SJCRH30 (cell line): ENCODE results near the gene TBXA2R. TPM values are rescaled to one million over a fixed set of nuclear protein-coding genes. Genes with fewer than 3 reads are reported as not detected.
"Not testable (repeated sequence)": the region's sequence is repeated elsewhere in the genome, so short reads cannot be mapped to it uniquely, and the experiment has no call there.

Experiments
- DNase-seq, 2 experiments: peaks; one replicate each; pipeline ENCODE4 v3.0.0-alpha.2; 2015 to 2020
- H3K27ac ChIP-seq: fragments of 250-450 bp; sonication (Bioruptor Pico); 2 replicates; pipeline ENCODE4 v1.5.1; 2020; ENCODE audit warnings: mild to moderate bottlenecking, moderate library complexity
- H3K27me3 ChIP-seq: fragments of 250-450 bp; sonication (Bioruptor Pico); 2 replicates; pipeline ENCODE4 v1.5.1; 2020; ENCODE audit warnings: mild to moderate bottlenecking, moderate library complexity
- H3K36me3 ChIP-seq: fragments of 250-450 bp; sonication (Bioruptor Pico); 2 replicates; pipeline ENCODE4 v1.5.1; 2020; ENCODE audit warnings: mild to moderate bottlenecking, moderate library complexity
- H3K4me1 ChIP-seq: fragments of 250-450 bp; sonication (Bioruptor Pico); 2 replicates; pipeline ENCODE4 v1.5.1; 2020; ENCODE audit warnings: mild to moderate bottlenecking, moderate library complexity
- H3K4me3 ChIP-seq: fragments of 250-450 bp; sonication (Bioruptor Pico); 2 replicates; pipeline ENCODE4 v1.5.1; 2020; ENCODE audit warnings: mild to moderate bottlenecking, moderate library complexity
- H3K9me3 ChIP-seq: fragments of 250-450 bp; sonication (Bioruptor Pico); replicated peaks from 2 replicates; pipeline ENCODE4 v1.5.1; 2020; ENCODE audit warnings: mild to moderate bottlenecking, moderate library complexity
- total RNA-seq: library from RNA; depleted of rRNA; stranded (reverse); fragments of >200 nt; shearing (Covaris generic); gene quantifications from 2 replicates; pipeline ENCODE4 v1.2.3, GENCODE V29; 2014

Gene TBXA2R
- total RNA-seq, 1 experiment from 2014 or later = 0.06 TPM

- no peak overlapping the region for H3K4me3 ChIP-seq
- H3K27me3 ChIP-seq = no peaks in the 10 kb centered on the region
- no peak overlapping the region for H3K27ac ChIP-seq
- no peak for DNase-seq
- H3K36me3 ChIP-seq = peaks cover 23% of the 10 kb centered on the region
- H3K4me1 ChIP-seq = peaks cover 8% of the 10 kb centered on the region; the same call in 1 of the 2 replicates
- no peaks in the 10 kb centered on the region for H3K9me3 ChIP-seq
Observed at GRCh38 chr19:3575949-3576673, 30.6 kb downstream of the TBXA2R start.

- Histone ChIP-seq H3K27me3 (no peaks in the 10 kb centered on the region), H3K4me3 (no peak overlapping the region), H3K36me3 (peaks cover 23% of the 10 kb centered on the region), H3K27ac (no peak overlapping the region), H3K4me1 (peaks cover 15% of the 10 kb centered on the region), H3K9me3 (no peaks in the 10 kb centered on the region)
- no peak for DNase-seq
Observed at GRCh38 chr19:3575260-3575741, 31.4 kb downstream of the TBXA2R start.

- Histone ChIP-seq H3K27me3 (no peaks in the 10 kb centered on the region), H3K27ac (peak overlapping the region; percentile 78; the same call in 1 of the 2 replicates), H3K9me3 (no peaks in the 10 kb centered on the region), H3K36me3 (peaks cover 23% of the 10 kb centered on the region), H3K4me1 (peaks cover 17% of the 10 kb centered on the region), H3K4me3 (peak overlapping the region; percentile 100)
- DNase-seq = peak; percentile 94 to 97
Observed at GRCh38 chr19:3573858-3574637, 32.6 kb downstream of the TBXA2R start.

GRCh38 chr19:3573162-3573857 is 33.4 kb downstream of the TBXA2R start:
- H3K4me3 ChIP-seq = peak overlapping the region; percentile 100
- H3K27me3 ChIP-seq = no peaks in the 10 kb centered on the region
- H3K4me1 ChIP-seq = peaks cover 23% of the 10 kb centered on the region
- peaks cover 23% of the 10 kb centered on the region for H3K36me3 ChIP-seq
- peak; percentile 25 to 26 for DNase-seq
- no peaks in the 10 kb centered on the region for H3K9me3 ChIP-seq
- H3K27ac ChIP-seq = peak overlapping the region; percentile 78

- H3K27ac ChIP-seq = peak within 1 kb of the TSS; percentile 78
- H3K36me3 ChIP-seq = peaks cover 19% of the 10 kb centered on the region
- no peaks in the 10 kb centered on the region for H3K27me3 ChIP-seq
- H3K4me1 ChIP-seq = peaks cover 23% of the 10 kb centered on the region
- H3K9me3 ChIP-seq = no peaks in the 10 kb centered on the region
- DNase-seq = no peak
- peak within 1 kb of the TSS; percentile 100 for H3K4me3 ChIP-seq
Observed at GRCh38 chr19:3572855-3573161, 33.9 kb downstream of the TBXA2R start, which contains the start of gene HMG20B. TSS of gene HMG20B (plus strand) at chr19:3572944. CDS start at chr19:3573310, 366 bp downstream.

GRCh38 chr19:3572132-3572854 is 34.4 kb downstream of the TBXA2R start:
- peaks cover 19% of the 10 kb centered on the region for H3K36me3 ChIP-seq
- peaks cover 23% of the 10 kb centered on the region for H3K4me1 ChIP-seq
- H3K4me3 ChIP-seq = peak overlapping the region; percentile 49
- no peaks in the 10 kb centered on the region for H3K9me3 ChIP-seq
- no peaks in the 10 kb centered on the region for H3K27me3 ChIP-seq
- H3K27ac ChIP-seq = peak overlapping the region; percentile 32
- DNase-seq = peak; percentile 99

- Histone ChIP-seq H3K27me3 (no peaks in the 10 kb centered on the region), H3K4me3 (no peak overlapping the region), H3K36me3 (peaks cover 13% of the 10 kb centered on the region), H3K9me3 (no peaks in the 10 kb centered on the region), H3K4me1 (peaks cover 23% of the 10 kb centered on the region), H3K27ac (peak overlapping the region; percentile 32; the same call in 1 of the 2 replicates)
- DNase-seq = peak in 1 of 2 experiments; percentile 44
Observed at GRCh38 chr19:3570606-3571011, 36.1 kb downstream of the TBXA2R start.

DNA sequence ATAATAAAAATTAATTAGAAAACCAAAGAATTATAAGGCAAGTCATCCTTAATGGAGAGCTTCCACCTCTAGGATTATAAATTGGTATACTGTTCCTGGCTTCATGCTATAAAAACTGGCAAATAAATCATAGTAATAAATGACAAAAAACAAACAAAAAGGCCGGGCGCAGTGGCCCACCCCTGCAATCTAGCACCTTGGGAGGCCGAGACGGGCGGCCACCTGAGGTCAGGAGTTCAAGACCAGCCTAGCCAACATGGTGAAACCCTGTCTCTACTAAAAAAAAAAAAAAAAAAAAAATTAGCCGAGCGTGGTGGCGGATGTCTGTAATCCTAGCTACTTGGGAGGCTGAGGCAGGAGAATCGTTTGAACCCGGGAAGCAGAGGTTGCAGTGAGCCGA is 36.6 kb downstream of the TBXA2R start:
- not testable (repeated sequence) for H3K36me3 ChIP-seq, H3K4me3 ChIP-seq, DNase-seq, H3K27ac ChIP-seq, H3K9me3 ChIP-seq, H3K27me3 ChIP-seq
- H3K4me1 ChIP-seq = peaks cover 23% of the 10 kb centered on the region

DNA sequence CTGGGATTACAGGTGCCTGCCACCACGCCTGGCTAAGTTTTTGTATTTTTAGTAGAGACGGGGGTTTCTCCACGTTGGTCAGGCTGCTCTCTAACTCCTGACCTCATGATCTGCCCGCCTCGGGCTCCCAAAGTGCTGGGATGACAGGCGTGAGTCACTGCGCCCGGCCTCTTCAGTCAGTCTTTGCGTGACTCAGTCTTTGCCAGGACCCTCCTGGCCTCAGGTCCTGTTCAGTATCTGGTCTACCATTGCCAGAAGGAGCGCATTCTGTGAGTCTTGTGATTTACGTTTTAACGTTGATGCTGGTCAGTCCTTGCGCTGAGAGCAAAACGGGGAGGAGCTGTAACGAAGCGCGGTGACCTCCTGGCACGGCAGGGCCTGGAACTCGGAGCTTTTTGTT is 41.5 kb downstream of the TBXA2R start:
- Histone ChIP-seq H3K27ac (no peak overlapping the region), H3K4me3 (no peak overlapping the region), H3K27me3 (no peaks in the 10 kb centered on the region), H3K4me1 (peaks cover 7% of the 10 kb centered on the region; the same call in 1 of the 2 replicates), H3K36me3 (no peaks in the 10 kb centered on the region), H3K9me3 (no peaks in the 10 kb centered on the region)
- DNase-seq = no peak

GRCh38 chr19:3563709-3564524 is 42.8 kb downstream of the TBXA2R start:
- H3K4me3 ChIP-seq = no peak overlapping the region
- no peaks in the 10 kb centered on the region for H3K9me3 ChIP-seq
- no peak for DNase-seq
- H3K36me3 ChIP-seq = no peaks in the 10 kb centered on the region
- no peak overlapping the region for H3K27ac ChIP-seq
- no peaks in the 10 kb centered on the region for H3K27me3 ChIP-seq
- peaks cover 4% of the 10 kb centered on the region; the same call in 1 of the 2 replicates for H3K4me1 ChIP-seq

DNA sequence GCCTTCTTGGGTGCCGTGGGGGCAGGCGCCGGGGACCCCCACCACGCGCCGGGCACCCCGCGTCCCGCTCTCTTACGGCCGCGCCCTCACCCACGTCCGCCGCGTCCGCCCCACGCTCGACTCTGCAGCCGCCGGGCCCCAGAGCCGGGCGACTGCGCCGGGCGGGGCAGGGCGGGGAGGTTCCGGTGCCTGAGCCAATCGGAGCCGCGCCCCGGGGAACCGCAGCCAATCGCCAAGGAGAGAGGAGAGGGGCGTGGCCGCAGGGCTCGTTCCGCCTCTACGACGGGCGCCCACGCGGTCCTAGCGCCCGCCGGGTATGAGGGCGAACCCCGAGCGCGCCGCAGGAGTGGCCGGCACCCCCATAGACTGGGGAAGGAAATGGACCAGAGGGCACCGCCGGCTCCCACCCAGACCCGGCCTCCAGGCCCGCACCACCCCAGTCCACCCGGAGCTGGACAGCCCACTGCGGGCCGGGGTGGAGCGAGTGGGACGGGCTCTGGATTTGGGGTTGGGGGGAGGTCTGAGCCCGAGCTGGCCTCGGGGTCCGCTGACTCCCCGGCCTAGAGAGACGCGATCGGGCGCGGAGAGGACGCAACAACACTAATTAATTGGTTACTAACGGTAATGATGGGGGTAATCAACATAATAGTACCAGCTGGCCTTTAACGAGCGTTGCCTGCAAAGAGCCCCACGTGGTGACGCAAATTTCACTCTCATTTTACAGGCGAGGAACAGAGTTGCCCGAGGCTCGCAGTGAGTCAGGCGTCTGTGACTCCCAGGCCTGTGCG is 49.0 kb downstream of the TBXA2R start, which contains the start of gene MFSD12:
MFSD12 (minus strand) TSS at position 126 of the 788 bp plus-strand sequence. CDS start 183 bp downstream, outside the sequence.
- H3K27me3 ChIP-seq = no peaks in the 10 kb centered on the region
- peak; percentile 94 to 95 for DNase-seq
- no peaks in the 10 kb centered on the region for H3K9me3 ChIP-seq
- no peaks in the 10 kb centered on the region for H3K36me3 ChIP-seq
- peak within 1 kb of the TSS; percentile 67 for H3K4me3 ChIP-seq
- H3K4me1 ChIP-seq = peaks cover 3% of the 10 kb centered on the region; the same call in 1 of the 2 replicates
- H3K27ac ChIP-seq = peak within 1 kb of the TSS; percentile 67

DNA sequence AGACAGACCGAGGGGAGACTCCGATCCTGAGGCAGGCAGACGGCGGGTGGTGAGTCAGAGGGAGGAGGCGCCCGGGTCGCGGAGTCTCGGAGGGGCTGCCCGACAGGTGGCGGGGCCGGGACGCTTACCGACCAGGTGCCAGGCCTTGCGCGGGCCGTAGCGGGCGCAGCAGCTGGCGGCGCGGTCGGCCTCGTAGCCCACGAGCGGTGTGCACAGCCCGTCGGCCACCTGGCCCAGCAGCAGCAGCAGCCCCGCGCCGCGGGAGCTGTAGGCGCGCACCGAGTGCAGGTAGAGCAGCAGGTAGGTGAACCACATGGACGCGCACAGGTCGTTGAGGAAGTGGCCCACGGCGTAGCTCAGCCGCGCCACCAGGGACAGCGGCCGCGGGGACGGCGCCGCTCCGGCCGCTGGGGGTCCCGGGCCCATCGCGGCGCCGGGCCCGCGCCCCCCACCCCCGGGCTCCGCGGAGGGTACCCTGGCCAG is 49.7 kb downstream of the TBXA2R start:
- Histone ChIP-seq H3K9me3 (no peaks in the 10 kb centered on the region), H3K4me3 (peak overlapping the region; percentile 67), H3K27me3 (no peaks in the 10 kb centered on the region), H3K27ac (no peak overlapping the region), H3K4me1 (peaks cover 3% of the 10 kb centered on the region; the same call in 1 of the 2 replicates), H3K36me3 (no peaks in the 10 kb centered on the region)
- DNase-seq = peak; percentile 54 to 56
